PC-9 (cell line): Measurements from ENCODE around the gene C12orf60.

Source experiments
- EZH2 ChIP-seq: fragments of 200-600 bp; sonication (generic); IDR thresholded peaks from 2 replicates; pipeline ENCODE4 v1.8.0; 2017; ENCODE audit warnings: antibody characterized with exemption, low read depth
- TF ChIP-seq, protein P1 (sequence below): fragments of 200-600 bp; sonication (generic); conservative IDR thresholded peaks from 2 replicates; pipeline ENCODE4 v1.6.1; 2017; ENCODE audit warnings: mixed run types, antibody characterized with exemption, mild to moderate bottlenecking, moderate library complexity

DNA sequence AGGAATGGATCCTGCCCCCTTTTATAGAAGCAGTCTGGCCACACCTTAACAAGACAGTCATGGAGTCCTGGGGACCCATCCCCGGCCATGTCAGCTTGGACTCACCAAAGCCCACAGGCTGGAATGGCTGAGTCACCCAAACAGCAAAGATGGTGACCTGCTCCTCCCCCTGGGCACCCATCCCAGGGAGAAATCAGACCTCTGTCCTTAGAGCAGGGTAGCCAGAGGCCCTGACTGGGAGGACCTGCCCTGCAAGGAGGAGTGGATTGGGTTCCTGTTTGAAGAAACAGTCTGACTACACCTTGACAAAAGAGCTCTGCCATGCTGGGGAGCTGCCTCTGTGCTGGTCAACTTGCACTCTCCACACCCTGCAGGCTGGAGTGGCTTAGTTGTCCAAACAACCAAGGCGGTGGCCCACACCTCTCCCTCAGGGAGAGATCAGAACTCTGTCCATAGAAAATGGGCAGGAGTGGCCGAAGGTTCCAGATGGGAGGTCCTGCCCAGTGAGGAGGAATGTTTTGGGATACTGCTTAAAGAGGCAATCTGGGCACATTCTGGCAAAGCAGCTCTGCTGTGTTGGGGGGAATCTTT lies 65.5 kb downstream of the C12orf60 start:
- no peak for TF ChIP-seq EZH2
- TF ChIP-seq, protein P1, sequence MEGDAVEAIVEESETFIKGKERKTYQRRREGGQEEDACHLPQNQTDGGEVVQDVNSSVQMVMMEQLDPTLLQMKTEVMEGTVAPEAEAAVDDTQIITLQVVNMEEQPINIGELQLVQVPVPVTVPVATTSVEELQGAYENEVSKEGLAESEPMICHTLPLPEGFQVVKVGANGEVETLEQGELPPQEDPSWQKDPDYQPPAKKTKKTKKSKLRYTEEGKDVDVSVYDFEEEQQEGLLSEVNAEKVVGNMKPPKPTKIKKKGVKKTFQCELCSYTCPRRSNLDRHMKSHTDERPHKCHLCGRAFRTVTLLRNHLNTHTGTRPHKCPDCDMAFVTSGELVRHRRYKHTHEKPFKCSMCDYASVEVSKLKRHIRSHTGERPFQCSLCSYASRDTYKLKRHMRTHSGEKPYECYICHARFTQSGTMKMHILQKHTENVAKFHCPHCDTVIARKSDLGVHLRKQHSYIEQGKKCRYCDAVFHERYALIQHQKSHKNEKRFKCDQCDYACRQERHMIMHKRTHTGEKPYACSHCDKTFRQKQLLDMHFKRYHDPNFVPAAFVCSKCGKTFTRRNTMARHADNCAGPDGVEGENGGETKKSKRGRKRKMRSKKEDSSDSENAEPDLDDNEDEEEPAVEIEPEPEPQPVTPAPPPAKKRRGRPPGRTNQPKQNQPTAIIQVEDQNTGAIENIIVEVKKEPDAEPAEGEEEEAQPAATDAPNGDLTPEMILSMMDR: no peak
